ENCODE results near the gene XPA.
"Not testable (repeated sequence)": the region's sequence is repeated elsewhere in the genome, so short reads cannot be mapped to it uniquely, and the experiment has no call there.

XPA gene

GRCh38 chr9:97696803-97697601 lies at the start of gene XPA:
Gene XPA, minus strand, starts transcription at chr9:97697340. Its CDS starts 48 bp downstream, at chr9:97697292.
- peak; percentile 97 for DNase-seq (ENCODE audit: low spot score)

- DNase-seq (ENCODE audit: low spot score), result no peak
Measured at GRCh38 chr9:97744710-97745708, 47.9 kb upstream of the XPA start.

- not testable (repeated sequence) for DNase-seq (ENCODE audit: low spot score)
Measured at GRCh38 chr9:97744025-97744424, 46.9 kb upstream of the XPA start.

GRCh38 chr9:97742545-97742944 lies 45.4 kb upstream of the XPA start:
- no peak for DNase-seq (ENCODE audit: low spot score)

GRCh38 chr9:97741947-97742346 lies 44.8 kb upstream of the XPA start:
- DNase-seq (ENCODE audit: low spot score), result no peak

GRCh38 chr9:97740848-97741821 lies 44.0 kb upstream of the XPA start:
- DNase-seq (ENCODE audit: low spot score), result no peak

GRCh38 chr9:97737429-97737828 lies 40.3 kb upstream of the XPA start:
- peak; percentile 38 for DNase-seq (ENCODE audit: low spot score)

- no peak for DNase-seq (ENCODE audit: low spot score)
Measured at GRCh38 chr9:97735070-97735600, 38.0 kb upstream of the XPA start.

- no peak for DNase-seq (ENCODE audit: low spot score)
Measured at GRCh38 chr9:97726716-97727115, 29.6 kb upstream of the XPA start.

GRCh38 chr9:97723819-97724218 lies 26.7 kb upstream of the XPA start:
- DNase-seq (ENCODE audit: low spot score), result no peak

GRCh38 chr9:97722331-97722730 lies 25.2 kb upstream of the XPA start:
- DNase-seq (ENCODE audit: low spot score), result no peak

GRCh38 chr9:97721396-97721795 lies 24.3 kb upstream of the XPA start:
- DNase-seq (ENCODE audit: low spot score), result no peak

- no peak for DNase-seq (ENCODE audit: low spot score)
Measured at GRCh38 chr9:97717866-97718265, 20.7 kb upstream of the XPA start.

- DNase-seq (ENCODE audit: low spot score), result no peak
Measured at GRCh38 chr9:97714435-97714834, 17.3 kb upstream of the XPA start.

GRCh38 chr9:97711223-97711626 lies 14.1 kb upstream of the XPA start:
- no peak for DNase-seq (ENCODE audit: low spot score)

- DNase-seq (ENCODE audit: low spot score), result peak; percentile 79
Measured at GRCh38 chr9:97710356-97711222, 13.4 kb upstream of the XPA start.

GRCh38 chr9:97706246-97706645 lies 9.1 kb upstream of the XPA start:
- DNase-seq (ENCODE audit: low spot score), result no peak

GRCh38 chr9:97705354-97705950 lies 8.3 kb upstream of the XPA start:
- DNase-seq (ENCODE audit: low spot score), result no peak

GRCh38 chr9:97704851-97705250 lies 7.7 kb upstream of the XPA start:
- no peak for DNase-seq (ENCODE audit: low spot score)

GRCh38 chr9:97704345-97704677 lies 7.2 kb upstream of the XPA start:
- no peak for DNase-seq (ENCODE audit: low spot score)

All from NAMALWA (cell line).